HEK293T (cell line): Measurements from ENCODE around the gene LGALS3BP.

Source experiments
- ARNT ChIP-seq: fragments of 450-650 bp; IDR thresholded peaks from 2 replicates; pipeline ENCODE4 v1.6.1; 2017; ENCODE audit warnings: mild to moderate bottlenecking
- BHLHE40 ChIP-seq: fragments of 450-650 bp; IDR thresholded peaks from 2 replicates; pipeline ENCODE4 v1.6.1; 2016; ENCODE audit warnings: mild to moderate bottlenecking, moderate library complexity, borderline replicate concordance
- ELF4 ChIP-seq: fragments of 450-650 bp; IDR thresholded peaks from 2 replicates; pipeline ENCODE4 v1.6.1; 2017; ENCODE audit warnings: antibody characterized with exemption
- FOXA1 ChIP-seq: fragments of 450-650 bp; IDR thresholded peaks from 2 replicates; pipeline ENCODE4 v1.6.1; 2016; ENCODE audit warnings: mild to moderate bottlenecking
- FOXK2 ChIP-seq: fragments of 450-650 bp; IDR thresholded peaks from 2 replicates; pipeline ENCODE4 v1.6.1; 2016; ENCODE audit warnings: mild to moderate bottlenecking
- FOXM1 ChIP-seq: fragments of 450-650 bp; IDR thresholded peaks from 2 replicates; pipeline ENCODE4 v1.6.1; 2017; ENCODE audit warnings: mild to moderate bottlenecking, borderline replicate concordance
- HDGF ChIP-seq: fragments of 450-650 bp; IDR thresholded peaks from 2 replicates; pipeline ENCODE4 v1.6.1; 2017; ENCODE audit warnings: antibody characterized with exemption, borderline replicate concordance
- L3MBTL2 ChIP-seq: fragments of 450-650 bp; conservative IDR thresholded peaks from 2 replicates; pipeline ENCODE4 v1.6.1; 2016; ENCODE audit warnings: mild to moderate bottlenecking
- NFRKB ChIP-seq: fragments of 450-650 bp; IDR thresholded peaks from 2 replicates; pipeline ENCODE4 v1.6.1; 2016; ENCODE audit warnings: mild to moderate bottlenecking, moderate library complexity
- PKNOX1 ChIP-seq: fragments of 450-650 bp; IDR thresholded peaks from 2 replicates; pipeline ENCODE4 v1.6.1; 2016
- SP1 ChIP-seq: fragments of 450-650 bp; IDR thresholded peaks from 2 replicates; pipeline ENCODE4 v1.6.1; 2017
- SUZ12 ChIP-seq: fragments of 450-650 bp; IDR thresholded peaks from 2 replicates; pipeline ENCODE4 v1.6.1; 2016; ENCODE audit warnings: mild to moderate bottlenecking
- TARDBP ChIP-seq: fragments of 450-650 bp; IDR thresholded peaks from 2 replicates; pipeline ENCODE4 v1.6.1; 2016
- ZNF384 ChIP-seq: fragments of 450-650 bp; IDR thresholded peaks from 2 replicates; pipeline ENCODE4 v1.6.1; 2016

- TF ChIP-seq L3MBTL2 (no peak), TARDBP (no peak), SP1 (no peak), FOXM1 (no peak), BHLHE40 (no peak), PKNOX1 (no peak), ARNT (no peak), FOXA1 (no peak), FOXK2 (no peak), HDGF (no peak), NFRKB (no peak), ZNF384 (no peak), SUZ12 (no peak), ELF4 (no peak)
Observed at GRCh38 chr17:78946631-78947030, 33.1 kb downstream of the LGALS3BP start.
